Testis (tissue), 2 donors: Measurements from ENCODE around the gene MINDY4.

Source experiments
- POLR2A ChIP-seq: fragments of 450-650 bp; IDR thresholded peaks from one replicate; pipeline ENCODE4 v1.6.1; 2017; ENCODE audit warnings: antibody characterized with exemption, mild to moderate bottlenecking, moderate library complexity
- TF ChIP-seq, protein P1 (sequence below), 3 experiments: fragments of 450-650 bp in 2 of 3; fragments of 200-600 bp in 1 of 3; sonication (generic) in 1 of 3; IDR thresholded peaks; one replicate each; pipeline ENCODE4 v1.5.1; 2016 to 2019; ENCODE audit warnings: antibody characterized with exemption in 3 of 3, mild to moderate bottlenecking in 2 of 3, moderate library complexity in 1 of 3

DNA sequence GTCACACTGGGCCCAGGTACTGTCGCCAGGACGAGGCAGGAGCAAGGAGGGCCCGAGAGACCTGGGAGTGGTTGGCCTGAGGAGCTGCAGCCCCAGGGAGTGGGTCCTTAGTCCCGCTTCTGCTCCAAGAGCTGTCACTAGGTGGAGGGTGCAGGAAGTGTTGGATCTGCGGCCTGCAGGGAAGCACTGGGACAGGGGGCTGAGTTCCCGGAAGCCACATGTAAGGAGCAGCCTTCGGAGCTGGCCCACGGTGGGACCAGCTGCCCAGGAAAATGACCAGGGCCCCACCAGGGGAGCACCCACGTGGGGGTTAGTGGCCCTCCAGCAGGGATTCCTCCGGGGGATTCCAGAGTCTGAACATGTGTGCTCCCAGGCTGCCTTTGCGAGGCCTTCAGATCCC lies 131.2 kb downstream of the MINDY4 start:
- TF ChIP-seq, protein P1, sequence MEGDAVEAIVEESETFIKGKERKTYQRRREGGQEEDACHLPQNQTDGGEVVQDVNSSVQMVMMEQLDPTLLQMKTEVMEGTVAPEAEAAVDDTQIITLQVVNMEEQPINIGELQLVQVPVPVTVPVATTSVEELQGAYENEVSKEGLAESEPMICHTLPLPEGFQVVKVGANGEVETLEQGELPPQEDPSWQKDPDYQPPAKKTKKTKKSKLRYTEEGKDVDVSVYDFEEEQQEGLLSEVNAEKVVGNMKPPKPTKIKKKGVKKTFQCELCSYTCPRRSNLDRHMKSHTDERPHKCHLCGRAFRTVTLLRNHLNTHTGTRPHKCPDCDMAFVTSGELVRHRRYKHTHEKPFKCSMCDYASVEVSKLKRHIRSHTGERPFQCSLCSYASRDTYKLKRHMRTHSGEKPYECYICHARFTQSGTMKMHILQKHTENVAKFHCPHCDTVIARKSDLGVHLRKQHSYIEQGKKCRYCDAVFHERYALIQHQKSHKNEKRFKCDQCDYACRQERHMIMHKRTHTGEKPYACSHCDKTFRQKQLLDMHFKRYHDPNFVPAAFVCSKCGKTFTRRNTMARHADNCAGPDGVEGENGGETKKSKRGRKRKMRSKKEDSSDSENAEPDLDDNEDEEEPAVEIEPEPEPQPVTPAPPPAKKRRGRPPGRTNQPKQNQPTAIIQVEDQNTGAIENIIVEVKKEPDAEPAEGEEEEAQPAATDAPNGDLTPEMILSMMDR (IDR thresholded peaks at IDR 0.05): no peak
- no peak for TF ChIP-seq POLR2A
